WTC11 (cell line): ENCODE data around the gene EHBP1. TPM values are rescaled to one million over a fixed set of nuclear protein-coding genes. Genes with fewer than 3 reads are reported as not detected.

Experiments
- ATAC-seq: fragments of 200-7000 bp; cut with Tn5 transposase; 2 replicates; pipeline ENCODE4 v1.10.0; 2021; ENCODE audit warnings: mild to moderate bottlenecking, moderate library complexity
- CTCF ChIA-PET: fragments of 300-600 bp; sonication (Branson Sonifier 250); formaldehyde crosslinking; loops from one replicate; lab custom pipeline; 2021; ENCODE audit warnings: antibody characterized with exemption; lab: Charles Lee
- POLR2A ChIA-PET: fragments of 350-600 bp; sonication (Branson Sonifier 250); formaldehyde crosslinking; loops from one replicate; lab custom pipeline; 2021; ENCODE audit warnings: antibody characterized with exemption; lab: Charles Lee
- DNase-seq: peaks from one replicate; pipeline ENCODE4 v3.0.0; 2021; ENCODE audit warnings: low spot score
- H3K27ac Mint-ChIP-seq: 2 replicates; pipeline ENCODE4 v1.8.0; 2021; ENCODE audit warnings: mixed read lengths
- H3K27me3 Mint-ChIP-seq: 2 replicates; pipeline ENCODE4 v1.8.0; 2021; ENCODE audit warnings: low read depth, mild to moderate bottlenecking, moderate library complexity, mixed read lengths
- H3K36me3 Mint-ChIP-seq: 2 replicates; pipeline ENCODE4 v1.8.0; 2021; ENCODE audit warnings: mixed read lengths
- H3K4me1 Mint-ChIP-seq: 2 replicates; pipeline ENCODE4 v1.8.0; 2022; ENCODE audit warnings: mixed read lengths
- H3K4me3 Mint-ChIP-seq: 2 replicates; pipeline ENCODE4 v1.8.0; 2021; ENCODE audit warnings: mild to moderate bottlenecking, moderate library complexity, mixed read lengths
- H3K9me3 Mint-ChIP-seq: 2 replicates; pipeline ENCODE4 v1.8.0; 2021; ENCODE audit warnings: mixed read lengths
- FOXJ3 ChIP-seq: sonication (generic); formaldehyde crosslinking; IDR thresholded peaks from 2 replicates; pipeline ENCODE4 v1.9.0; 2021; ENCODE audit warnings: missing genetic modification reagents, mild to moderate bottlenecking, borderline replicate concordance
- FOXK1 ChIP-seq: sonication (generic); formaldehyde crosslinking; IDR thresholded peaks from 2 replicates; pipeline ENCODE4 v1.8.0; 2022; ENCODE audit warnings: mild to moderate bottlenecking, moderate library complexity, missing genetic modification reagents
- GABPB1 ChIP-seq: sonication (generic); formaldehyde crosslinking; IDR thresholded peaks from 2 replicates; pipeline ENCODE4 v1.8.1; 2023; ENCODE audit warnings: mild to moderate bottlenecking, missing genetic modification reagents
- IRF2 ChIP-seq: sonication (generic); formaldehyde crosslinking; IDR thresholded peaks from 2 replicates; pipeline ENCODE4 v1.8.0; 2022; ENCODE audit warnings: low read depth, missing genetic modification reagents, borderline replicate concordance
- JUN ChIP-seq: sonication (generic); formaldehyde crosslinking; IDR thresholded peaks from 2 replicates; pipeline ENCODE4 v1.8.0; 2023; ENCODE audit warnings: mild to moderate bottlenecking, missing genetic modification reagents
- MYBL2 ChIP-seq: sonication (generic); formaldehyde crosslinking; IDR thresholded peaks from 2 replicates; pipeline ENCODE4 v1.8.1; 2023; ENCODE audit warnings: mild to moderate bottlenecking, moderate library complexity, missing genetic modification reagents
- NFE2L1 ChIP-seq: sonication (generic); formaldehyde crosslinking; IDR thresholded peaks from 2 replicates; pipeline ENCODE4 v1.8.1; 2023; ENCODE audit warnings: missing genetic modification reagents
- TP53 ChIP-seq: sonication (generic); formaldehyde crosslinking; IDR thresholded peaks from 2 replicates; pipeline ENCODE4 v1.8.1; 2023; ENCODE audit warnings: mild to moderate bottlenecking, missing genetic modification reagents
- ZNF138 ChIP-seq: sonication (generic); formaldehyde crosslinking; conservative IDR thresholded peaks from 2 replicates; pipeline ENCODE4 v1.8.1; 2022; ENCODE audit warnings: mild to moderate bottlenecking, moderate library complexity, missing genetic modification reagents
- ZNF317 ChIP-seq: sonication (generic); formaldehyde crosslinking; IDR thresholded peaks from 2 replicates; pipeline ENCODE4 v1.8.1; 2023; ENCODE audit warnings: low read depth, mild to moderate bottlenecking, moderate library complexity, missing genetic modification reagents, borderline replicate concordance
- total RNA-seq: library from RNA; stranded (reverse); gene quantifications from 3 replicates; pipeline ENCODE4 v1.2.3, GENCODE V29; 2021
- TF ChIP-seq, protein P1 (sequence below): fragments of 250-450 bp; sonication (Bioruptor Pico); IDR thresholded peaks from 2 replicates; pipeline ENCODE4 v2.1.2; 2022; ENCODE audit warnings: mild to moderate bottlenecking, moderate library complexity
- TF ChIP-seq, protein P2 (sequence below): fragments of 250-450 bp; sonication (Bioruptor Pico); IDR thresholded peaks from 2 replicates; pipeline ENCODE4 v1.9.0; 2021; ENCODE audit warnings: moderate library complexity, mild to moderate bottlenecking, inconsistent platforms, borderline replicate concordance
- TF ChIP-seq, protein P3 (sequence below): fragments of 200-600 bp; IDR thresholded peaks from 2 replicates; pipeline ENCODE4 v1.8.0; 2022; ENCODE audit warnings: antibody characterized with exemption
- TF ChIP-seq, protein P4 (sequence below): sonication (generic); formaldehyde crosslinking; conservative IDR thresholded peaks from 2 replicates; pipeline ENCODE4 v1.8.1; 2022; ENCODE audit warnings: mild to moderate bottlenecking, missing genetic modification reagents
- TF ChIP-seq, protein P5 (sequence below): sonication (generic); formaldehyde crosslinking; IDR thresholded peaks from 2 replicates; pipeline ENCODE4 v1.8.0; 2022; ENCODE audit warnings: mild to moderate bottlenecking, missing genetic modification reagents
- TF ChIP-seq, protein P6 (sequence below): sonication (generic); formaldehyde crosslinking; IDR thresholded peaks from 2 replicates; pipeline ENCODE4 v1.8.0; 2022; ENCODE audit warnings: mild to moderate bottlenecking, missing genetic modification reagents
- TF ChIP-seq, protein P7 (sequence below): sonication (generic); formaldehyde crosslinking; IDR thresholded peaks from 2 replicates; pipeline ENCODE4 v1.8.0; 2022; ENCODE audit warnings: mild to moderate bottlenecking, missing genetic modification reagents

The EHBP1 gene
- total RNA-seq, 1 experiment from 2014 or later: 36.4 TPM

DNA sequence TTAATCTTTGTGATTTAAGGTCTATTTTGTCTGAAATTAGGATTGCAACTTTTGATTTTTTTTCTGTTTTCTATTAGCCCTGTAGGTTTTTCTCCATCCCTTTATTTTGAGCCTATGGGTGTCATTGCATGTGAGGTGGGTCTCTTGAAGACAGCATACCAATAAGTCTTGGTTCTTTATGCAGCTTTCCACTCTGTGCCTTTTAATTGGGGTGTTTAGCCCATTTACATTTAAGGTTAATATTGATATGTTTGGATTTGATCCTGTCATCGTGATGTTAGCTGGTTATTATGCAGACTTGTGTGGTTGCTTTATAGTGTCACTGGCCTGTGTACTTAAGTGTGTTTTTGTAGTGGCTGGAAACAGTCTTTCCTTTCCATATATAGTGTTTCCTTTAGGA, 17.7 kb downstream of the EHBP1 start (continued):
- TF ChIP-seq TP53: no peak
- TF ChIP-seq, protein P1, sequence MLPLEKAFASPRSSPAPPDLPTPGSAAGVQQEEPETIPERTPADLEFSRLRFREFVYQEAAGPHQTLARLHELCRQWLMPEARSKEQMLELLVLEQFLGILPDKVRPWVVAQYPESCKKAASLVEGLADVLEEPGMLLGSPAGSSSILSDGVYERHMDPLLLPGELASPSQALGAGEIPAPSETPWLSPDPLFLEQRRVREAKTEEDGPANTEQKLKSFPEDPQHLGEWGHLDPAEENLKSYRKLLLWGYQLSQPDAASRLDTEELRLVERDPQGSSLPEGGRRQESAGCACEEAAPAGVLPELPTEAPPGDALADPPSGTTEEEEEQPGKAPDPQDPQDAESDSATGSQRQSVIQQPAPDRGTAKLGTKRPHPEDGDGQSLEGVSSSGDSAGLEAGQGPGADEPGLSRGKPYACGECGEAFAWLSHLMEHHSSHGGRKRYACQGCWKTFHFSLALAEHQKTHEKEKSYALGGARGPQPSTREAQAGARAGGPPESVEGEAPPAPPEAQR (CRISPR knock-in tag): no peak
- TF ChIP-seq, protein P2, sequence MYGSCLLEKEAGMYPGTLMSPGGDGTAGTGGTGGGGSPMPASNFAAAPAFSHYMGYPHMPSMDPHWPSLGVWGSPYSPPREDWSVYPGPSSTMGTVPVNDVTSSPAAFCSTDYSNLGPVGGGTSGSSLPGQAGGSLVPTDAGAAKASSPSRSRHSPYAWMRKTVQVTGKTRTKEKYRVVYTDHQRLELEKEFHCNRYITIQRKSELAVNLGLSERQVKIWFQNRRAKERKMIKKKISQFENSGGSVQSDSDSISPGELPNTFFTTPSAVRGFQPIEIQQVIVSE (CRISPR knock-in tag): no peak
- TF ChIP-seq, all 79 proteins: peak for 0

DNA sequence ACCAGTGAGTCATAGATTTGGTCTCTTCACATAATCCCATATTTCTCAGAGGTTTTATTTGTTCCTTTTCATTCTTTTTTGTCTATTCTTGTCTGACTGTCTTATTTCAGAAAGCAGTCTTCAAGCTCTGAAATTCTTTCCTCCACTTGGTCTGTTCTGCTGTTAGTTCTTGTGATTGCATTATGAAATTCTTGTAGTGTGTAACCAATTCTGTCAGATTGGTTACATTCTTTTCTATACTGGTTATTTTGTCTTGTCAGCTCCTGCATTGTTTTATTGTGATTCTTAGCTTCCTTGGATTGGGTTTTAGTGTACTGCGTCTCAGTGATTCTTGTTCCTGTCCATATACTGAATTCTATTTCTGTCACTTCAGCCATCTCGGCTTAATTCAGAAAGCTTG, 18.6 kb downstream of the EHBP1 start:
- no peaks in the 10 kb centered on the region for H3K27me3 Mint-ChIP-seq

DNA sequence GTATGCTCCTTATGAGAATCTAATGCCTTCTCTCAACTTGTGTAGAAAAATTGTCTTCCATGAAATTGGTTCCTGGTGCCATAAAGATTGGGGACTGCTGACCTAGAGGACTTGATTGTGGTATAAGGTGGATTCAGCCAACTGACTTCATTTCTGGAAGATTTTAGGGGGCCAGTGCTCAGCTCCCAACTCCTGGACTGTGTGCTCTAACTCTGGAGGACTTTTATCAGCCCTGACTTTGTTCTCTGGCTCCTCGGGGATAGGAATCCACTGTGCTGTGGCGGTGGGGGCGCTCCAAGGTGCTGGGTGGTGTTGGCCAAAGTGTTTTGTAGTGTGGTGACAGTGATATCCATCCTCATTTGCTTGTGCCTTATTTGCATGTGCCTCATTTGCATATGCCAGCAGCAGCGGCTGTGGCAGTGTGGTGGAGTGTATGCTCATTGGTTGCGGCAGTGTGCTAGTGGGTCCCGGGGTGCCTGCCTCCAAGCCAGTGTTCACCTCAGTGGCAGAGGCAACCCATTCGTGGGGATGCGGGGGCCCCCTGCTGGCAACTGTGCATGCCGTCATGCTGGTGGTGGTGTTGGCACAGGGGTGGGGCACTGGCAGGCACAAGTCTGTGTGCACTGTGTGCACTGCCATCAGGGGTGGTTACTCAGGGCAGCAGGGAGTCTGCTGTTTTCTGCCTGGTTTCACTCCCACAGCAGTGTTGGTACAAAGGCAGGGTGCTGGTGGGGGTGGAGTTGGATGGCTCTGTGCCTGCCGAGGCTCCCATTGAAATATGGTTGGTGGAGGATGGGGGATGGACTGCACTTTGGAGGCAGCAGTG, 19.6 kb downstream of the EHBP1 start:
- ChIA-PET POLR2A (no interaction called here), CTCF (interaction anchor here (1.0 to 1.5 kb wide), 2 partner anchors 268 kb away, joined by 3 to 9 read pairs; no protein-coding TSS in a partner anchor)
- Mint-ChIP-seq H3K4me3 (no peak overlapping the region), H3K4me1 (peaks cover 20% of the 10 kb centered on the region), H3K27ac (no peak overlapping the region), H3K36me3 (peaks cover 27% of the 10 kb centered on the region), H3K9me3 (peaks cover 25% of the 10 kb centered on the region), H3K27me3 (no peaks in the 10 kb centered on the region)
- ATAC-seq (peak; percentile 92), DNase-seq (peak; percentile 63)
- no peak for TF ChIP-seq IRF2 (CRISPR knock-in tag)
- TF ChIP-seq, protein P3, sequence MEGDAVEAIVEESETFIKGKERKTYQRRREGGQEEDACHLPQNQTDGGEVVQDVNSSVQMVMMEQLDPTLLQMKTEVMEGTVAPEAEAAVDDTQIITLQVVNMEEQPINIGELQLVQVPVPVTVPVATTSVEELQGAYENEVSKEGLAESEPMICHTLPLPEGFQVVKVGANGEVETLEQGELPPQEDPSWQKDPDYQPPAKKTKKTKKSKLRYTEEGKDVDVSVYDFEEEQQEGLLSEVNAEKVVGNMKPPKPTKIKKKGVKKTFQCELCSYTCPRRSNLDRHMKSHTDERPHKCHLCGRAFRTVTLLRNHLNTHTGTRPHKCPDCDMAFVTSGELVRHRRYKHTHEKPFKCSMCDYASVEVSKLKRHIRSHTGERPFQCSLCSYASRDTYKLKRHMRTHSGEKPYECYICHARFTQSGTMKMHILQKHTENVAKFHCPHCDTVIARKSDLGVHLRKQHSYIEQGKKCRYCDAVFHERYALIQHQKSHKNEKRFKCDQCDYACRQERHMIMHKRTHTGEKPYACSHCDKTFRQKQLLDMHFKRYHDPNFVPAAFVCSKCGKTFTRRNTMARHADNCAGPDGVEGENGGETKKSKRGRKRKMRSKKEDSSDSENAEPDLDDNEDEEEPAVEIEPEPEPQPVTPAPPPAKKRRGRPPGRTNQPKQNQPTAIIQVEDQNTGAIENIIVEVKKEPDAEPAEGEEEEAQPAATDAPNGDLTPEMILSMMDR: peak; percentile 48
- no peak for TF ChIP-seq GABPB1

More for the DNA sequence above, 18.6 kb downstream of the EHBP1 start:
- no peak for TF ChIP-seq MYBL2
- TF ChIP-seq, protein P4, sequence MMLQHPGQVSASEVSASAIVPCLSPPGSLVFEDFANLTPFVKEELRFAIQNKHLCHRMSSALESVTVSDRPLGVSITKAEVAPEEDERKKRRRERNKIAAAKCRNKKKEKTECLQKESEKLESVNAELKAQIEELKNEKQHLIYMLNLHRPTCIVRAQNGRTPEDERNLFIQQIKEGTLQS (CRISPR knock-in tag): no peak
- ATAC-seq (no peak), DNase-seq (no peak)
- Mint-ChIP-seq H3K9me3 (peaks cover 20% of the 10 kb centered on the region), H3K4me1 (peaks cover 20% of the 10 kb centered on the region), H3K27ac (no peak overlapping the region), H3K36me3 (peaks cover 22% of the 10 kb centered on the region), H3K4me3 (no peak overlapping the region)
- ChIA-PET POLR2A (interaction anchor here (0.9 kb wide), 1 partner anchor 320 kb away, joined by 6 read pairs; no protein-coding TSS in a partner anchor), CTCF (interaction anchor here (1.5 kb wide), 1 partner anchor 267 kb away, joined by 3 read pairs; no protein-coding TSS in a partner anchor)

DNA sequence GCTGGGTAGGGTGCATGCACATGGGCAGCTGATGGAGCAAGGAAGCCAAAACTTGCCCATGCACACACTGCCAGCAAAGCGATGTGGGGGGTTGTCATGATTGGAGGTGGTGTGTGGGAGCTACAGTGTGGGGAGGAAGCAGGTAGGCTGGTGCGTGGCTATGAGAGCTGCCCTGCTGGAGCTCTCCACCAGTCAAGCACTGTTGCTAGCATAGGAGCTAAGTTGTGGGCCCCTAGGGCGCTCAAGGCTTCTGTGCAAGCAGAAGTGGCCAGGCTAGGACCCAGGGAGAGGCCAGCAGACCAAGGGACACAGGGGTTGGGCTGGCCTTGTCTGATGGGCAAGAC, 20.2 kb downstream of the EHBP1 start:
- peak; percentile 24 for ATAC-seq
- POLR2A ChIA-PET: no interaction called here
- TF ChIP-seq IRF2 (CRISPR knock-in tag) (no peak), NFE2L1 (CRISPR knock-in tag) (no peak), JUN (no peak), ZNF138 (CRISPR knock-in tag) (no peak), ZNF317 (CRISPR knock-in tag) (no peak), FOXJ3 (CRISPR knock-in tag) (no peak), FOXK1 (no peak)
- TF ChIP-seq, protein P5, sequence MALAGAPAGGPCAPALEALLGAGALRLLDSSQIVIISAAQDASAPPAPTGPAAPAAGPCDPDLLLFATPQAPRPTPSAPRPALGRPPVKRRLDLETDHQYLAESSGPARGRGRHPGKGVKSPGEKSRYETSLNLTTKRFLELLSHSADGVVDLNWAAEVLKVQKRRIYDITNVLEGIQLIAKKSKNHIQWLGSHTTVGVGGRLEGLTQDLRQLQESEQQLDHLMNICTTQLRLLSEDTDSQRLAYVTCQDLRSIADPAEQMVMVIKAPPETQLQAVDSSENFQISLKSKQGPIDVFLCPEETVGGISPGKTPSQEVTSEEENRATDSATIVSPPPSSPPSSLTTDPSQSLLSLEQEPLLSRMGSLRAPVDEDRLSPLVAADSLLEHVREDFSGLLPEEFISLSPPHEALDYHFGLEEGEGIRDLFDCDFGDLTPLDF (CRISPR knock-in tag): no peak
- TF ChIP-seq, protein P2 (CRISPR knock-in tag): no peak
- TF ChIP-seq, protein P6, sequence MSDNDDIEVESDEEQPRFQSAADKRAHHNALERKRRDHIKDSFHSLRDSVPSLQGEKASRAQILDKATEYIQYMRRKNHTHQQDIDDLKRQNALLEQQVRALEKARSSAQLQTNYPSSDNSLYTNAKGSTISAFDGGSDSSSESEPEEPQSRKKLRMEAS: no peak
- TF ChIP-seq, protein P7, sequence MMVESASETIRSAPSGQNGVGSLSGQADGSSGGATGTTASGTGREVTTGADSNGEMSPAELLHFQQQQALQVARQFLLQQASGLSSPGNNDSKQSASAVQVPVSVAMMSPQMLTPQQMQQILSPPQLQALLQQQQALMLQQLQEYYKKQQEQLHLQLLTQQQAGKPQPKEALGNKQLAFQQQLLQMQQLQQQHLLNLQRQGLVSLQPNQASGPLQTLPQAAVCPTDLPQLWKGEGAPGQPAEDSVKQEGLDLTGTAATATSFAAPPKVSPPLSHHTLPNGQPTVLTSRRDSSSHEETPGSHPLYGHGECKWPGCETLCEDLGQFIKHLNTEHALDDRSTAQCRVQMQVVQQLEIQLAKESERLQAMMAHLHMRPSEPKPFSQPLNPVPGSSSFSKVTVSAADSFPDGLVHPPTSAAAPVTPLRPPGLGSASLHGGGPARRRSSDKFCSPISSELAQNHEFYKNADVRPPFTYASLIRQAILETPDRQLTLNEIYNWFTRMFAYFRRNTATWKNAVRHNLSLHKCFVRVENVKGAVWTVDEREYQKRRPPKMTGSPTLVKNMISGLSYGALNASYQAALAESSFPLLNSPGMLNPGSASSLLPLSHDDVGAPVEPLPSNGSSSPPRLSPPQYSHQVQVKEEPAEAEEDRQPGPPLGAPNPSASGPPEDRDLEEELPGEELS: no peak

More for the DNA sequence above, 20.2 kb downstream of the EHBP1 start:
- peaks cover 20% of the 10 kb centered on the region for H3K4me1 Mint-ChIP-seq
- no peak overlapping the region for H3K4me3 Mint-ChIP-seq
- CTCF ChIA-PET: interaction anchor here (1.0 kb wide), 1 partner anchor 269 kb away, joined by 9 read pairs; no protein-coding TSS in a partner anchor
- no peaks in the 10 kb centered on the region for H3K27me3 Mint-ChIP-seq
- H3K9me3 Mint-ChIP-seq: peaks cover 31% of the 10 kb centered on the region
- no peak overlapping the region for H3K27ac Mint-ChIP-seq
- no peak for DNase-seq
- H3K36me3 Mint-ChIP-seq: peaks cover 33% of the 10 kb centered on the region
